ENCODE results near the gene PLXNA3. TPM values are rescaled to one million over a fixed set of nuclear protein-coding genes. Genes with fewer than 3 reads are reported as not detected.

The PLXNA3 gene
- total and polyA plus RNA-seq, 3 donors from 2014 or later, result 24.7 to 63.5 (median 37.3) TPM

GRCh38 chrX:154516656-154517100 is 58.6 kb downstream of the PLXNA3 start:
- Histone ChIP-seq H3K36me3 (ENCODE audit: low read depth, missing control alignments) (no peaks in the 10 kb centered on the region), H3K4me3 (peak overlapping the region; percentile 40 to 77), H3K9me3 (no peaks in the 10 kb centered on the region), H3K27ac (peak overlapping the region; percentile 89 to 92), H3K27me3 (no peaks in the 10 kb centered on the region), H3K4me1 (peaks cover 12% of the 10 kb centered on the region)
- peak; percentile 68 for DNase-seq
- 1 to 4% methylated on average over 14 to 19 of the region's 19 CpGs for WGBS, 2 donors
- no peak for TF ChIP-seq POLR2A (IDR thresholded peaks at IDR 0.05)
- TF ChIP-seq, protein P1, sequence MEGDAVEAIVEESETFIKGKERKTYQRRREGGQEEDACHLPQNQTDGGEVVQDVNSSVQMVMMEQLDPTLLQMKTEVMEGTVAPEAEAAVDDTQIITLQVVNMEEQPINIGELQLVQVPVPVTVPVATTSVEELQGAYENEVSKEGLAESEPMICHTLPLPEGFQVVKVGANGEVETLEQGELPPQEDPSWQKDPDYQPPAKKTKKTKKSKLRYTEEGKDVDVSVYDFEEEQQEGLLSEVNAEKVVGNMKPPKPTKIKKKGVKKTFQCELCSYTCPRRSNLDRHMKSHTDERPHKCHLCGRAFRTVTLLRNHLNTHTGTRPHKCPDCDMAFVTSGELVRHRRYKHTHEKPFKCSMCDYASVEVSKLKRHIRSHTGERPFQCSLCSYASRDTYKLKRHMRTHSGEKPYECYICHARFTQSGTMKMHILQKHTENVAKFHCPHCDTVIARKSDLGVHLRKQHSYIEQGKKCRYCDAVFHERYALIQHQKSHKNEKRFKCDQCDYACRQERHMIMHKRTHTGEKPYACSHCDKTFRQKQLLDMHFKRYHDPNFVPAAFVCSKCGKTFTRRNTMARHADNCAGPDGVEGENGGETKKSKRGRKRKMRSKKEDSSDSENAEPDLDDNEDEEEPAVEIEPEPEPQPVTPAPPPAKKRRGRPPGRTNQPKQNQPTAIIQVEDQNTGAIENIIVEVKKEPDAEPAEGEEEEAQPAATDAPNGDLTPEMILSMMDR (IDR thresholded peaks at IDR 0.05), result no peak
- intact Hi-C loops (cut with DNase I; ENCODE audit: low total_unique reads), result no loop called here

DNA sequence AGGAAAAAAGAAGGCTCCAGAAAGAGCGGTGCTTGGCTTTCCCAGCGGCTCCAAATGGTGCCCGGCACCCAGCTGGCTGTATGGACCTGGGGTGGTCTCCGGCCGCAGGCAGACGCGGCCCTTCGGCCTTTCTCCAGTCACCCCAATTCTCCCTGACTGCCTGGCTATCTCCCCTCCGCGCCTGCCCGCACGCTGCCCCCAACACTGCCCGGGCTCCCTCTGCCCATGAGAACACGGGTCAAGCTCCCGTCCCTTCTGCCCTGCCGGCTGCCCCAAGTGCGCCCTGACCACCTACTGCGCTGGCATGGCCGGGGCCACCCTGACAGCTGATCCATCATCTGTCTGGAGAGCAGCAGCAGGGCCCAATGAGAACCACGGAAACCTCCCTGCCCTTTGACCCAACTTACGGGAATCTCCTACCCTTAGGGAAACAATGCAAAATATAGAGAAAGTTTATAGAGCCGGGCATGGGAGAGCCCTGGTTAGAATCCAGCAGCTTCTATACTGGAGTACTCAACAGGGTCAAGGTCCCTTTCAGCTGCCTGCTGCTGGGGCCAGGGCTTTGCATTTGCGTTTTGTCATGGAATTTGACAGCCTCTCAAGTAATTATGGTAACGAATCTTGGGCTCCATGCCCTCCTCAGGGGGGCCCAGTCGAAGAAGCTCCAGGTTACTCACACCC is 59.2 kb downstream of the PLXNA3 start:
- WGBS, 2 donors, result 6 to 17% methylated on average over 3 to 14 of the region's 25 CpGs
- peak; percentile 20 for DNase-seq
- Histone ChIP-seq H3K4me3 (peak overlapping the region; percentile 40 to 77), H3K9me3 (no peaks in the 10 kb centered on the region), H3K36me3 (ENCODE audit: low read depth, missing control alignments) (no peaks in the 10 kb centered on the region), H3K27me3 (no peaks in the 10 kb centered on the region), H3K27ac (peak overlapping the region; percentile 89 to 92), H3K4me1 (peaks cover 12% of the 10 kb centered on the region)
- TF ChIP-seq, protein P1 (IDR thresholded peaks at IDR 0.05), result no peak
- no peak for TF ChIP-seq POLR2A (IDR thresholded peaks at IDR 0.05)
- intact Hi-C loops (cut with DNase I; ENCODE audit: low total_unique reads), result no loop called here

- H3K9me3 ChIP-seq, result no peaks in the 10 kb centered on the region
- peaks cover 12% of the 10 kb centered on the region for H3K4me1 ChIP-seq
- no peak overlapping the region for H3K4me3 ChIP-seq
- H3K27ac ChIP-seq, result no peak overlapping the region
- intact Hi-C loops (cut with DNase I; ENCODE audit: low total_unique reads), result no loop called here
- WGBS, 2 donors, result 52 to 86% methylated on average over 8 of the region's 8 CpGs
- TF ChIP-seq, protein P1 (IDR thresholded peaks at IDR 0.05), result no peak
- TF ChIP-seq POLR2A (IDR thresholded peaks at IDR 0.05), result no peak
- H3K36me3 ChIP-seq (ENCODE audit: low read depth, missing control alignments), result no peaks in the 10 kb centered on the region
- no peaks in the 10 kb centered on the region for H3K27me3 ChIP-seq
- peak; percentile 25 for DNase-seq
Measured at GRCh38 chrX:154519389-154519788, 61.3 kb downstream of the PLXNA3 start.

DNA sequence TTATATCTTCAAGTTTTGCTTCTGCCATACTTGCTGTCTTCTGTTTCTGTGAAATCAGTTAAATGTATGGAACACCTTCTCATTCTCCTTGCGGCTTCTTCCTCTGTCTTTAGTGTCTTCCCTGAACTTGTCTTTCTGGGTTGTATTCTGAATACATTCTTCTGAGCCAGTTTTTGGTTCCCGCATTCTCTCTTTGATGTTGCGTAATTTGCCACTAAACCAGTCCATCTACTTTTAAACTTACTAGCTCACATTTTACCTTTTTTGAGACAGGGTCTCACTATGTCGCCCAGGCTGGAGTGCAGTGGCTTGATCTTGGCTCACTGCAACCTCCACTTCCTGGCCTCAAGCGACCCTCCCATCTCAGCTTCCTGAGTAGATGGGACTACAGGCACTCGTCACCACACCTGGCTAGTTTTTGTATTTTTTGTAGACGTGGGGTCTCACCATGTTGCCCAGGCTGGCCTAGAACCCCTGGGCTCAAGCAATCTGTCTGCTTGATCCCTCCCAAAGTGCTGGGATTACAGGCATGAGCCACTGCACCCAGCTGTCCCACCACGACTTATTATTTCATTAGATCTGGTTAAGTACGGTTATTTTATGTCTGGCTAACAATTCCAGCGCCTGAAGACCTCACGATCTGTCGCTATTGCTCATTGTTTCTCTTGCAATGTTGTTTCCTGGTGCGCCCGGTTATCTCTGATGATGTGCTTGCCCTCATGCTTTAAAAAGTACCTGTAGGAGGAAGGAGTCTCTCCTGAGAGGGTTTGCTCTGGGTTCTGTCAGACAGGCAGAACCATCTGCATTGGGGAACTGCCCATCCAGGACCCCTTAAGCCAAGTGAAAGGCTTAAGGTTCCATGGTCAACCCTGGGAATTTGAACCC is 67.8 kb downstream of the PLXNA3 start:
- Histone ChIP-seq H3K4me3 (no peak overlapping the region), H3K4me1 (no peaks in the 10 kb centered on the region), H3K9me3 (no peaks in the 10 kb centered on the region), H3K36me3 (ENCODE audit: low read depth, missing control alignments) (no peaks in the 10 kb centered on the region), H3K27ac (no peak overlapping the region), H3K27me3 (no peaks in the 10 kb centered on the region)
- 76 to 88% methylated on average over 14 of the region's 14 CpGs for WGBS, 2 donors
- intact Hi-C loops (cut with DNase I; ENCODE audit: low total_unique reads), result no loop called here
- DNase-seq, result no peak
- no peak for TF ChIP-seq POLR2A (IDR thresholded peaks at IDR 0.05)
- TF ChIP-seq, protein P1 (IDR thresholded peaks at IDR 0.05), result no peak
